ENCODE measurements around the gene UCHL1.

- no peak for TF ChIP-seq CTCF (IDR thresholded peaks at IDR 0.05)
- no peak for TF ChIP-seq POLR2A (IDR thresholded peaks at IDR 0.05)
Measured at GRCh38 chr4:41232406-41232805, 24.3 kb upstream of the UCHL1 start.

Data from uterus (tissue), 2 donors.